Neural cell (in vitro differentiated cells): ENCODE measurements around the gene IDE. TPM values are rescaled to one million over a fixed set of nuclear protein-coding genes. Genes with fewer than 3 reads are reported as not detected.

Experiments
- H2AFZ ChIP-seq: fragments of 200-600, 300-800 bp; sonication (generic), shearing (Covaris generic); 2 replicates; pipeline ENCODE4 v1.6.0; 2014; ENCODE audit warnings: low read depth, mild to moderate bottlenecking, antibody characterized with exemption, low read length, moderate library complexity
- H3F3A ChIP-seq: fragments of 200-600 bp; shearing (Covaris generic); 2 replicates; pipeline ENCODE4 v1.6.1; 2016; ENCODE audit warnings: mild to moderate bottlenecking, moderate library complexity, mixed read lengths, antibody characterized with exemption, low read length; ENCODE audit not compliant: insufficient read depth, poor library complexity, severe bottlenecking
- H3K27ac ChIP-seq: fragments of 200-600, 300-800 bp; sonication (generic), shearing (Covaris generic); 2 replicates; pipeline ENCODE4 v1.5.1; 2014; ENCODE audit warnings: mild to moderate bottlenecking, low read length, moderate library complexity
- H3K27me3 ChIP-seq: fragments of 300-800, 200-600 bp; sonication (generic), shearing (Covaris generic); 2 replicates; pipeline ENCODE4 v1.6.0; 2014; ENCODE audit warnings: mild to moderate bottlenecking, low read depth, low read length, moderate library complexity; ENCODE audit not compliant: insufficient read depth
- H3K36me3 ChIP-seq: fragments of 300-800, 200-600 bp; sonication (generic), shearing (Covaris generic); 2 replicates; pipeline ENCODE4 v1.5.1; 2014; ENCODE audit warnings: mild to moderate bottlenecking, antibody characterized with exemption, low read length, moderate library complexity; ENCODE audit not compliant: insufficient read depth
- H3K4me2 ChIP-seq: fragments of 300-800, 200-600 bp; sonication (generic), shearing (Covaris generic); 2 replicates; pipeline ENCODE4 v1.6.0; 2014; ENCODE audit warnings: mild to moderate bottlenecking, low read length
- H3K4me3 ChIP-seq: fragments of 300-800, 200-600 bp; sonication (generic), shearing (Covaris generic); 2 replicates; pipeline ENCODE4 v1.5.1; 2014; ENCODE audit warnings: mild to moderate bottlenecking, low read length, moderate library complexity
- H3K79me2 ChIP-seq: fragments of 200-600 bp; shearing (Covaris generic); replicated peaks from 2 replicates; pipeline ENCODE4 v1.6.0; 2014; ENCODE audit warnings: mild to moderate bottlenecking, low read length, moderate library complexity; ENCODE audit not compliant: insufficient read depth
- H3K9ac ChIP-seq: fragments of 300-800, 200-600 bp; sonication (generic), shearing (Covaris generic); 2 replicates; pipeline ENCODE4 v1.6.1; 2016; ENCODE audit warnings: mild to moderate bottlenecking, low read length, mixed read lengths
- H3K9me2 ChIP-seq: fragments of 200-600 bp; shearing (Covaris generic); 2 replicates; pipeline ENCODE4 v1.6.1; 2016; ENCODE audit warnings: mild to moderate bottlenecking, low read length, mixed read lengths; ENCODE audit not compliant: insufficient read depth
- H3K9me3 ChIP-seq: fragments of 200-600, 300-800 bp; sonication (generic), shearing (Covaris generic); 2 replicates; pipeline ENCODE4 v1.6.1; 2016; ENCODE audit warnings: mild to moderate bottlenecking, mixed run types, low read length, moderate library complexity, mixed read lengths
- H4K20me1 ChIP-seq: fragments of 200-600 bp; shearing (Covaris generic); 2 replicates; pipeline ENCODE4 v1.6.1; 2016; ENCODE audit warnings: mild to moderate bottlenecking, mixed run types; ENCODE audit not compliant: insufficient read depth
- CTCF ChIP-seq: fragments of 450-650 bp; IDR thresholded peaks from 2 replicates; pipeline ENCODE4 v1.5.1; 2014; ENCODE audit warnings: antibody characterized with exemption, mild to moderate bottlenecking, moderate library complexity; ENCODE audit not compliant: poor library complexity, severe bottlenecking
- EP300 ChIP-seq: fragments of 450-650 bp; conservative IDR thresholded peaks from 2 replicates; pipeline ENCODE4 v1.6.1; 2014; ENCODE audit warnings: antibody characterized with exemption, mild to moderate bottlenecking, moderate library complexity; ENCODE audit not compliant: poor library complexity, severe bottlenecking
- EZH2 ChIP-seq: fragments of 200-600, 300-800 bp; shearing (Covaris generic), sonication (generic); IDR thresholded peaks from 2 replicates; pipeline ENCODE4 v1.6.1; 2014; ENCODE audit warnings: antibody characterized with exemption, low read length, borderline replicate concordance, mild to moderate bottlenecking; ENCODE audit not compliant: insufficient read depth, poor library complexity, severe bottlenecking
- MXI1 ChIP-seq: fragments of 450-650 bp; conservative IDR thresholded peaks from 2 replicates; pipeline ENCODE4 v1.6.1; 2014; ENCODE audit warnings: antibody characterized with exemption, mild to moderate bottlenecking; ENCODE audit not compliant: poor library complexity, severe bottlenecking
- POLR2AphosphoS5 ChIP-seq: IDR thresholded peaks from 2 replicates; pipeline ENCODE4 v1.6.1; 2012
- RAD21 ChIP-seq: fragments of 450-650 bp; conservative IDR thresholded peaks from 2 replicates; pipeline ENCODE4 v1.6.1; 2014; ENCODE audit warnings: antibody characterized with exemption, mild to moderate bottlenecking, moderate library complexity
- SMC3 ChIP-seq: fragments of 450-650 bp; conservative IDR thresholded peaks from 2 replicates; pipeline ENCODE4 v1.6.1; 2014; ENCODE audit warnings: antibody characterized with exemption, mild to moderate bottlenecking, moderate library complexity; ENCODE audit not compliant: poor library complexity
- TAF1 ChIP-seq: IDR thresholded peaks from 2 replicates; pipeline ENCODE4 v1.6.1; 2012; ENCODE audit warnings: low read depth
- polyA plus RNA-seq: library from polyadenylated mRNA; depleted of rRNA; stranded (reverse); fragments of >200 nt; gene quantifications from 2 replicates; pipeline ENCODE4 v1.2.3, GENCODE V29; 2014
- TF ChIP-seq, protein P1 (sequence below): IDR thresholded peaks from 2 replicates; pipeline ENCODE4 v1.6.1; 2012; ENCODE audit warnings: borderline replicate concordance

IDE gene
- polyA plus RNA-seq, 1 donor from 2014 or later, result 10.4 TPM

DNA sequence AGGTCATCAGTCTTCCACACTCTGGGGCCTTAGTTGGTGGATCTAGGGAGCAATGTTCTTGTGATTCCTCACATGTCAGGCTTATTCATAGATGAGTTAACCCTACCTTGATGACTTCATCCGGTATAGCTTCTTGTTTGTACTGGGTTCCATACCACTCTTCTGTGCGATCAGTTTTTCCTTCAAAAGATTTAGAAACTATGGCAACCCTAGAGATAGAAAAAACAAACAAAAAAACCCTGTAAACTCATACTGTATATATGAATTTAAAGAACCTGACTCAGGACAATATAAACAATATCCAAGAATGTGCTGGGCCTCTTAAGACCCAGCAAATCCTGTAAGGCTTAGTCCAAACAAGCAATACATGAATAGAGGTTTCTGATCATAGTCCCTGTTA is 83.5 kb downstream of the IDE start:
- H3K9me2 ChIP-seq, result no peaks in the 10 kb centered on the region

DNA sequence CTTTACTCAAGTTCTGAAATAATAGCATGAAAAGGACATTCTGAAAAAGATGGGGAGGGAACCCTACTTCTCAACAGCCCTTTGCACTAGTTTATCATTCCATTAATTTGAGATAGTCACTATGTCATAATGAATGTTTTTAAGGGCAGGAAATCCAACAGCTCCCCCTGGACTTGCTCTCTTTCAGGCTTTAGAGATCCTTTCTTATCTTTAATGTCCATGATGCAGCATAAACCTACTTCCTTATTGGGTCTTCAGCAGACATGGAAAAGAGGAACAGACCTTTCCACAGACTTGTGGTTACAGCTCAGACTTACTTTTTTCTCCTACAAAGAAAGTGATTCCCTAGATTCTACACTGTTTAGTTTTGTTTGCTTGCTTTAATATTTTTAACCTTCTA is 87.3 kb downstream of the IDE start:
- H2AFZ ChIP-seq, result no peak overlapping the region
- TF ChIP-seq POLR2AphosphoS5 (no peak), SMC3 (no peak), MXI1 (no peak), EZH2 (no peak), TAF1 (no peak), EP300 (no peak), CTCF (no peak)
- H3K27me3 ChIP-seq, result no peaks in the 10 kb centered on the region
- no peak overlapping the region for H3K27ac ChIP-seq
- no peak overlapping the region for H3K4me2 ChIP-seq
- no peaks in the 10 kb centered on the region for H3K9me3 ChIP-seq
- no peaks in the 10 kb centered on the region for H3K9me2 ChIP-seq
- H3K79me2 ChIP-seq, result no peaks in the 10 kb centered on the region
- no peaks in the 10 kb centered on the region for H4K20me1 ChIP-seq
- H3K9ac ChIP-seq, result no peak overlapping the region
- no peaks in the 10 kb centered on the region for H3K36me3 ChIP-seq
- no peak overlapping the region for H3K4me3 ChIP-seq
- H3F3A ChIP-seq, result no peaks in the 10 kb centered on the region

More for the DNA sequence above, 83.5 kb downstream of the IDE start:
- no peak for TF ChIP-seq POLR2AphosphoS5
- no peak for TF ChIP-seq EP300
- TF ChIP-seq CTCF, result no peak
- TF ChIP-seq EZH2, result no peak
- no peak for TF ChIP-seq RAD21
- no peak for TF ChIP-seq TAF1
- TF ChIP-seq, protein P1, sequence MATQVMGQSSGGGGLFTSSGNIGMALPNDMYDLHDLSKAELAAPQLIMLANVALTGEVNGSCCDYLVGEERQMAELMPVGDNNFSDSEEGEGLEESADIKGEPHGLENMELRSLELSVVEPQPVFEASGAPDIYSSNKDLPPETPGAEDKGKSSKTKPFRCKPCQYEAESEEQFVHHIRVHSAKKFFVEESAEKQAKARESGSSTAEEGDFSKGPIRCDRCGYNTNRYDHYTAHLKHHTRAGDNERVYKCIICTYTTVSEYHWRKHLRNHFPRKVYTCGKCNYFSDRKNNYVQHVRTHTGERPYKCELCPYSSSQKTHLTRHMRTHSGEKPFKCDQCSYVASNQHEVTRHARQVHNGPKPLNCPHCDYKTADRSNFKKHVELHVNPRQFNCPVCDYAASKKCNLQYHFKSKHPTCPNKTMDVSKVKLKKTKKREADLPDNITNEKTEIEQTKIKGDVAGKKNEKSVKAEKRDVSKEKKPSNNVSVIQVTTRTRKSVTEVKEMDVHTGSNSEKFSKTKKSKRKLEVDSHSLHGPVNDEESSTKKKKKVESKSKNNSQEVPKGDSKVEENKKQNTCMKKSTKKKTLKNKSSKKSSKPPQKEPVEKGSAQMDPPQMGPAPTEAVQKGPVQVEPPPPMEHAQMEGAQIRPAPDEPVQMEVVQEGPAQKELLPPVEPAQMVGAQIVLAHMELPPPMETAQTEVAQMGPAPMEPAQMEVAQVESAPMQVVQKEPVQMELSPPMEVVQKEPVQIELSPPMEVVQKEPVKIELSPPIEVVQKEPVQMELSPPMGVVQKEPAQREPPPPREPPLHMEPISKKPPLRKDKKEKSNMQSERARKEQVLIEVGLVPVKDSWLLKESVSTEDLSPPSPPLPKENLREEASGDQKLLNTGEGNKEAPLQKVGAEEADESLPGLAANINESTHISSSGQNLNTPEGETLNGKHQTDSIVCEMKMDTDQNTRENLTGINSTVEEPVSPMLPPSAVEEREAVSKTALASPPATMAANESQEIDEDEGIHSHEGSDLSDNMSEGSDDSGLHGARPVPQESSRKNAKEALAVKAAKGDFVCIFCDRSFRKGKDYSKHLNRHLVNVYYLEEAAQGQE, result no peak
- no peak for TF ChIP-seq SMC3
- TF ChIP-seq MXI1, result no peak
- Histone ChIP-seq H3K36me3 (no peaks in the 10 kb centered on the region), H3K4me3 (no peak overlapping the region), H3K9me3 (no peaks in the 10 kb centered on the region), H3K79me2 (no peaks in the 10 kb centered on the region), H3F3A (no peaks in the 10 kb centered on the region), H3K9ac (no peak overlapping the region), H2AFZ (no peak overlapping the region), H3K27ac (no peak overlapping the region), H3K4me2 (no peak overlapping the region), H3K27me3 (no peaks in the 10 kb centered on the region), H4K20me1 (no peaks in the 10 kb centered on the region)
